GM12801 (cell line): ENCODE measurements around the gene HESX1.

Experiments used
- CTCF ChIP-seq: IDR thresholded peaks from one replicate; pipeline ENCODE4 v1.5.1; 2011; ENCODE audit warnings: control low read depth; ENCODE audit not compliant: insufficient read length; ENCODE audit errors: extremely low read depth

HESX1 gene

GRCh38 chr3:57165641-57166040 is 34.1 kb downstream of the HESX1 start:
- no peak for TF ChIP-seq CTCF

DNA sequence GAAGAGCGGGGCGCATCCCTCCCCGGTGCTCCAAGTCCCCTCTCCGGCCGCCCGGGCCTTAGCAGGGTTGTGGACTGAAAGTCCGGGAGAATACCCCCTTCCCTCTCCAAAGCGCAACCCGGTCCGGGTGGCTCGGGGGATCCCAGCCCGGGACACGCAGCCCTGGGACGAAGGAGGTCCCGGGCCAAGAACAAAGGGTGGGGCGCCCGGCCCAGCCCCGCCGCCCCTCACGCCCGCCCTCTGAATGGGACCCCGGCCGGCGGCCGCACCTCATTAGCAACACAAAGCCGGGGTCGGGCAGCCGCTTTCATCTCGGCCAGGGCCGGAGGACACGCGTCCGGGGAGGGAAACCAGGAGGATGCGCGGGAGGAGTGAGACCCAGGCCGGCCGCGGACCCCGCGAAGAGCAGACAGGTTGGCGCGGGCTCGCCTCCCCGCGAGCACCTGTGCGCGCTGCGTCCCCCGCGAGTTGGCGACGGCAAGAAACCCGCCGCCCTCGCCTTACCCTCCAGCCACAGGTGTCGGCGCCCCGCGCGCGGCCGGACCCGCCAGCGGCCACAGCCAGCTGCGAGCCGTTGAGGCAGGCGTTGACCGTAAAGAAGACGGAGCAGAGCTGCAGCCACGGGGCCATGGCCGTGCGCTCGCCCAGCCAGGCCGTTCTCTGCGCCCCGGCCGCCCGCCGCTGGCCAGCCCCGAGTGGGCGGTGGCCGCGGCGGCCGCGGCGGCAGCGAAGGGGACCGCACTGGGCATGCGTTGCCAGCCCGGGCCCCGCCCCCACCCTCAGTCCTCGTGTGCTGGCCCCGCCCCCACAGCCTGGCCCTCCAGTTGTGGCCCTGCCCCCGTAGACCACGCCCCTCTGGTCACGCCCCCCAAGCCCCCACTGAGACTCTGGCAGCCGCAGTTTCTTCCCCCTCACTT is 34.9 kb downstream of the HESX1 start, which contains the start of gene IL17RD:
Gene IL17RD, minus strand, starts transcription at position 697 of the 917 bp plus-strand sequence. Its CDS starts 67 bp downstream, at position 630.
- TF ChIP-seq CTCF, result no peak

DNA sequence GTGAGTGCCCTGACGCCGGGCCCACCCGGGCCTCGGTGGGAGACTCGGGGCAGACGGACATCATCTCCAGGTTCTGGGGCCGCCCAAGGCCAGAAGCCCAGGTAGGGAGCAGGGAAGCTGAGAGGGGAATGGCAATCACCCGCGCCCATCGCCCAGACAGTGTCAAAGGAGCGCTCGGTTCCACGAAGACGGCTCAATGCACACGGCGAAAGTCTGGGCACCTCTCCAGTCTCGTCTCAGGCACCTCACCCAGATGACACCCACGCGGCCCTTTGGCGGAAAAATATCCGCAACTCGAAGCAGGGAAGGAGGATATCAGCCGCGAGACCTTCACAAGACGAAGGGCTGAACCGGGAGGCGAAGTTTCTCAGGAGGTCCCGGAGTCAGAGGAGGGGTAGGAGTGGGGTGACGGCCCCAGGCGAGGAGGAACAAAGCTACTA is 35.5 kb downstream of the HESX1 start:
- TF ChIP-seq CTCF, result no peak

DNA sequence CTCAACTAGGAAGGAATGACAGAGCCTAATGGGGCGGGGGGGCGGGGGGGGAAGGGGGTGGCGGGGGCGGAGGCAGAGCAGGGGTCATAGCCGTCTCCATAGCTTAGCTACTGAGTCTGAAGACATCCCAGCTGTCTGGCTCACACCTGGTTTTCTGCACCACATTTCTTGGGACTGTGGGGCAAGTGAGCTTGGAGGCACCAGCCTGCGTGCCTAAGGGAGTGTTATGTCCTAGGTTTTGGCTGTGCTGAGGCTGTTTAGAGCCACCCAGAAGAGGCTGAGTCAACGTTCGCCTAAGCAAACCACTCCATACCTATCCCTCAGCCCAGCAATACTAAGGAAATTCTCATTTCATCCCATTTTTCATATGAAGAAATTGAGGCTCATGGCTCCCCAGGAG is 36.0 kb downstream of the HESX1 start:
- TF ChIP-seq CTCF, result no peak

DNA sequence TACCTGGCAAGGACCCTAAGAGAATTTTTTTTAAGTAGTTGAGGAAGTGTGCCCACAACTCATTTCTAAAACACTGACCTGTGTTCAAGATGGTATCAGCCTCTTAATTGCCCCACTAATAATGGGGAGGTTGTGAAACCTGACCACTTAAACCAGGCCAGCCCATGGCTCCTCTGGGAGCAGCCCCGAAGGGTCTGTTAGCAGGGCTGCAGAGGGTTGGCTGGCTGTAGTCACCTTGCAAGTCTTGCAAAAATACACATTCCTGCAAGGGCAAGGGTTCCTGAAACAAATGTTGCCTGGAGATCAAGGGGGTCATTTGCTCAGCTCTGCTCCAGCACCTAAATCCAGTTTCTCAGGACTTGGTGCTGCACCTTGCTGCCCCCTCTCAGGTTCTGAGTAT is 37.9 kb downstream of the HESX1 start:
- no peak for TF ChIP-seq CTCF

GRCh38 chr3:57160765-57161538 is 38.8 kb downstream of the HESX1 start:
- no peak for TF ChIP-seq CTCF

DNA sequence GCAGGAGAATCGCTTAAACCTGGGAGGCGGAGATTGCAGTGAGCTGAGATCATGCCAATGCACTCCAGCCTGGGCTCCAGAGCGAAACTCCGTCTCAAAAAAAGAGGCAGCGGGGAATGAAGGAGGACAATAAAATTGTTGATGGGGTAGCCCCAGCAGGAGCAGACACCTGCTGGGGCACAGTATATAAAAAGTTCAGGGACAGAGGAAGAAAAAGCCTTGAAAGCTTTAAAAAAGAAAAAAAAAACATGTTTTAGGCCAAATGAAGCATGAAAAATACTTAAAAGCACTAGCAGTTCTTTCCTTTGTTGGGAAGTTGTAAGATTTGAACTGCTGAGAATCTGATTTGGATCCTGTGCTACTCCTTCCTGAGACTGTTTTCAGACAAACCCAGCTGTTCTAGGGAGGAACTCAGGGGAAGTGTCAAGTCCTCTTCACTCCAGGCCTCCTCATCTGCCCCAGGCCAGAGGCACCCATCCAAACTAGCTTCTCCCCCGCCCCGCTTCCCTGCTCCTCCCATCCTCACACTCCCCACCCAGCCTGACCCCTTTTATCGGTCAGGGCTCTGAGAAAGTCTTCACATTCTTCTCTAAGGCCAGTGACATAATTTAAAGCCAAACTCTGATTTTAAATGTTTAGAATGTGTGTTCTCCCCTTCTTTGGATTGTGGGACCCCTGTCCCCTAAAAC is 39.6 kb downstream of the HESX1 start:
- TF ChIP-seq CTCF, result no peak
